ENCODE measurements around the gene MTRFR.

DNA sequence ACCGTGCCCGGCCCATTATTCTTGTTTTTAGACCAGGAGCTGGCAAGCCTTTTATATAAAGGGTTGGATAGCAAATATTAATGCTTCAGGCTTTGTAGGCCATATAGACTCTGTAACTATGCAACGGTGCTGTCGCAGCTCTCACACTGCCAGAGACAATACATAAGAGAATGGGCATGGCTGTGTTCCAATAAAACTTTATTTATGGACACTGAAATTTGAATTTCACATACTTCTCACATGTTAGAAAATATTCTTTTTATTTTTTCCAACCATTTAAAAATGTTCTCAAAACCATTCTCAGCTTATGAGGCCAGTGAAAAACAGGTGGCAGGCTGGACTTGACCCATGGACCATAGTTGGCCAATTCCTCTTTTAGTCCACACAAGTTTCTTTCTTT lies 51.4 kb downstream of the MTRFR start:
- TF ChIP-seq, protein P1, sequence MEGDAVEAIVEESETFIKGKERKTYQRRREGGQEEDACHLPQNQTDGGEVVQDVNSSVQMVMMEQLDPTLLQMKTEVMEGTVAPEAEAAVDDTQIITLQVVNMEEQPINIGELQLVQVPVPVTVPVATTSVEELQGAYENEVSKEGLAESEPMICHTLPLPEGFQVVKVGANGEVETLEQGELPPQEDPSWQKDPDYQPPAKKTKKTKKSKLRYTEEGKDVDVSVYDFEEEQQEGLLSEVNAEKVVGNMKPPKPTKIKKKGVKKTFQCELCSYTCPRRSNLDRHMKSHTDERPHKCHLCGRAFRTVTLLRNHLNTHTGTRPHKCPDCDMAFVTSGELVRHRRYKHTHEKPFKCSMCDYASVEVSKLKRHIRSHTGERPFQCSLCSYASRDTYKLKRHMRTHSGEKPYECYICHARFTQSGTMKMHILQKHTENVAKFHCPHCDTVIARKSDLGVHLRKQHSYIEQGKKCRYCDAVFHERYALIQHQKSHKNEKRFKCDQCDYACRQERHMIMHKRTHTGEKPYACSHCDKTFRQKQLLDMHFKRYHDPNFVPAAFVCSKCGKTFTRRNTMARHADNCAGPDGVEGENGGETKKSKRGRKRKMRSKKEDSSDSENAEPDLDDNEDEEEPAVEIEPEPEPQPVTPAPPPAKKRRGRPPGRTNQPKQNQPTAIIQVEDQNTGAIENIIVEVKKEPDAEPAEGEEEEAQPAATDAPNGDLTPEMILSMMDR (IDR thresholded peaks at IDR 0.05; ENCODE audit: low read depth, low read length): no peak
- TF ChIP-seq EZH2phosphoT487 (IDR thresholded peaks at IDR 0.05; ENCODE audit: low read depth): no peak
